ENCODE data around the gene HMGXB3.

GRCh38 chr5:150068071-150068470, 67.5 kb downstream of the HMGXB3 start:
- TF ChIP-seq CTCF (conservative IDR thresholded peaks at IDR 0.05; ENCODE audit: low read length) (no peak), EZH2phosphoT487 (IDR thresholded peaks at IDR 0.05; ENCODE audit: borderline replicate concordance, low read depth, low read length) (no peak)
